IMR-90 (cell line): Measurements from ENCODE around the gene PTPN4.

Experiments
- BHLHE40 ChIP-seq: fragments of 150-350 bp; IDR thresholded peaks from 2 replicates; pipeline ENCODE4 v1.6.1; 2016; ENCODE audit warnings: mild to moderate bottlenecking, low read depth, low read length
- CEBPB ChIP-seq: IDR thresholded peaks from 2 replicates; pipeline ENCODE4 v1.6.1; 2012; ENCODE audit warnings: low read depth, low read length, improper control_type of control experiment
- CHD1 ChIP-seq: IDR thresholded peaks from 2 replicates; pipeline ENCODE4 v1.6.1; 2012; ENCODE audit warnings: low read depth, low read length, improper control_type of control experiment
- CTCF ChIP-seq: conservative IDR thresholded peaks from 2 replicates; pipeline ENCODE4 v1.5.1; 2012; ENCODE audit warnings: mild to moderate bottlenecking, low read depth, low read length, improper control_type of control experiment
- ELK1 ChIP-seq: fragments of 150-350 bp; IDR thresholded peaks from 2 replicates; pipeline ENCODE4 v1.6.1; 2016; ENCODE audit warnings: low read depth, mild to moderate bottlenecking, low read length, moderate library complexity, borderline replicate concordance
- FOS ChIP-seq: fragments of 150-350 bp; IDR thresholded peaks from 2 replicates; pipeline ENCODE4 v1.6.1; 2016; ENCODE audit warnings: low read depth, low read length
- MAFK ChIP-seq: IDR thresholded peaks from 2 replicates; pipeline ENCODE4 v1.6.1; 2012; ENCODE audit warnings: low read depth, low read length, improper control_type of control experiment
- MAZ ChIP-seq: IDR thresholded peaks from 2 replicates; pipeline ENCODE4 v1.6.1; 2012; ENCODE audit warnings: low read depth, mild to moderate bottlenecking, low read length, improper control_type of control experiment, moderate library complexity, borderline replicate concordance
- MXI1 ChIP-seq: IDR thresholded peaks from 2 replicates; pipeline ENCODE4 v1.6.1; 2012; ENCODE audit warnings: low read depth, mild to moderate bottlenecking, low read length, moderate library complexity, borderline replicate concordance
- POLR2A ChIP-seq: IDR thresholded peaks from 2 replicates; pipeline ENCODE4 v1.6.1; 2012; ENCODE audit warnings: mild to moderate bottlenecking, low read depth, low read length
- RAD21 ChIP-seq: IDR thresholded peaks from 2 replicates; pipeline ENCODE4 v1.6.1; 2012; ENCODE audit warnings: low read length, improper control_type of control experiment
- RCOR1 ChIP-seq: IDR thresholded peaks from 2 replicates; pipeline ENCODE4 v1.6.1; 2012; ENCODE audit warnings: mild to moderate bottlenecking, low read length, improper control_type of control experiment; ENCODE audit not compliant: insufficient replicate concordance
- RFX5 ChIP-seq: IDR thresholded peaks from 2 replicates; pipeline ENCODE4 v1.8.0; 2012; ENCODE audit warnings: low read depth, mild to moderate bottlenecking, low read length, moderate library complexity
- SMC3 ChIP-seq: fragments of 150-350 bp; IDR thresholded peaks from 2 replicates; pipeline ENCODE4 v1.6.1; 2016; ENCODE audit warnings: low read depth, mild to moderate bottlenecking, antibody characterized with exemption, low read length, moderate library complexity

- TF ChIP-seq CEBPB (no peak), POLR2A (no peak), BHLHE40 (no peak), CTCF (no peak), MXI1 (no peak), RAD21 (no peak), CHD1 (no peak), MAFK (no peak), ELK1 (no peak), FOS (no peak), SMC3 (no peak), MAZ (no peak), RCOR1 (no peak), RFX5 (no peak)
These were observed 9.0 kb downstream of the PTPN4 start for GRCh38 chr2:119768742-119769141.
